Osteoblast (primary cell): ENCODE results near the gene CBR3. TPM values are rescaled to one million over a fixed set of nuclear protein-coding genes. Genes with fewer than 3 reads are reported as not detected.

Source experiments
- DNase-seq: peaks from one replicate; pipeline ENCODE4 v3.0.0; 2011; ENCODE audit warnings: low spot score, mixed read lengths; ENCODE audit not compliant: insufficient read length; ENCODE audit errors: missing footprints
- H2AFZ ChIP-seq: 2 replicates; pipeline ENCODE4 v1.6.0; 2011; ENCODE audit warnings: mild to moderate bottlenecking, low read length
- H3K27ac ChIP-seq: 2 replicates; pipeline ENCODE4 v1.5.1; 2011; ENCODE audit warnings: mild to moderate bottlenecking, low read depth, low read length, moderate library complexity
- H3K27me3 ChIP-seq: 2 replicates; pipeline ENCODE4 v1.6.0; 2012; ENCODE audit warnings: mild to moderate bottlenecking, control low read depth, inconsistent platforms, low read length, moderate library complexity; ENCODE audit not compliant: insufficient read depth
- H3K36me3 ChIP-seq: 2 replicates; pipeline ENCODE4 v1.5.1; 2011; ENCODE audit warnings: mild to moderate bottlenecking, low read length, control low read depth, moderate library complexity; ENCODE audit not compliant: insufficient read depth
- H3K4me1 ChIP-seq: 2 replicates; pipeline ENCODE4 v1.5.1; 2011; ENCODE audit warnings: mild to moderate bottlenecking, low read length, control low read depth, moderate library complexity; ENCODE audit not compliant: insufficient read depth
- H3K4me2 ChIP-seq: 2 replicates; pipeline ENCODE4 v1.6.0; 2011; ENCODE audit warnings: mild to moderate bottlenecking, low read length; ENCODE audit not compliant: insufficient read depth
- H3K4me3 ChIP-seq: fragments of 200-600 bp; sonication (generic); 3 replicates; pipeline ENCODE4 v1.5.1; 2012; ENCODE audit warnings: mild to moderate bottlenecking, low read length, inconsistent platforms; ENCODE audit not compliant: insufficient read depth
- H3K79me2 ChIP-seq: 2 replicates; pipeline ENCODE4 v1.6.0; 2012; ENCODE audit warnings: mild to moderate bottlenecking, low read length, control low read depth, inconsistent platforms; ENCODE audit not compliant: insufficient read depth
- H3K9me3 ChIP-seq: 2 replicates; pipeline ENCODE4 v1.5.1; 2011; ENCODE audit warnings: low read depth, low read length, control low read depth
- H4K20me1 ChIP-seq: 2 replicates; pipeline ENCODE4 v1.6.0; 2012; ENCODE audit warnings: mild to moderate bottlenecking, low read length, control low read depth; ENCODE audit not compliant: insufficient read depth
- total RNA-seq: library from RNA; depleted of rRNA; stranded (reverse); fragments of >200 nt; gene quantifications from 2 replicates; pipeline ENCODE4 v1.2.3, GENCODE V29; 2012
- TF ChIP-seq, protein P1 (sequence below): IDR thresholded peaks from 2 replicates; pipeline ENCODE4 v1.5.1; 2011; ENCODE audit warnings: mild to moderate bottlenecking, low read depth, low read length, moderate library complexity; ENCODE audit errors: extremely low read depth

Gene CBR3
- total RNA-seq, 1 donor: 17.4 TPM

DNA sequence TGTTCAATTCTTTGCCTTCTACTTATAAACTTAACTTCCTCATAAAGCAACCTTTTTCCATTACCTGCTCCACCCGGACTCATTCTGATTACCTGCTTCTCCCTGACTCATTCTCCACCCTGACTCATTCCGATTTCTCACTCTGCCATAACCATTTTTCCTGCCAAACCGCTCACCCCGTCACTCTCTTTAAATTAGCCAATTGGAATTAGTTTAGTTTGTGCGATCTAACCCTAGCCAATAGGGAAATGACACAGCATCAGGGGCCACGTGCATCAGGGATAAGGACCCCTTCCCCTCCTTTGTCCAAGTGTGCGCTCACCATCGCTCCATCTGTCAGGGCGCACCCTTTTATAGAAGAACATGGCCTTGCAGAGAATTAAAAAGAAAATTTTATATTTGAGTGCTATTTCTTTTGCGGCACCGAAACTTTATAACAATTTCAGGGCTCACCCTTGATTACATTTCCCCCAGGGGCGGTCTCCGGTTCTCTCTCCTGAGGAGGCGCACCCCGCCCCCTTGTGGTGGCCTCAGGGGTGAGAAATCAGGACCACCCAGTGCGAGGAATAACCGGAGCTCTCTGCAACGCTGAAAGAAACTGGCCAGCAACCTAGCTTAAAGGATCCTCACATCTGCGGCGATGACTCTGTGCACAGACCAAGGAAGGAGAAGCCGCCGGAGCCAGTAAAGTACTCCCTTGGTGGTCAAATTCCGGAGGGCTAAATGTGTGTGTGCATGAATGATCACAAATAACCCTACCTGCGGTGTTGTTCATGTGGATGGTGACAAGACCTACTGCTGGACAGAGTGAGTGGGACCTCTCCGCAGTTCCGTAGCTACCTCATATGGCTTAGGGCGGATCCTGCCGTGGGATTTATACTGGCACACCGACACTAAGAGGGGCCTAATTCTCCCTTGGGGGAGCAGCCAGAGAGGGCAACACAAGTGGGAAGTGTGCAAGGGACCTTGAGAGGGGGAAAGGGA is 30.3 kb upstream of the CBR3 start:
- H3K27ac ChIP-seq: no peak overlapping the region
- H3K27me3 ChIP-seq: peaks cover 39% of the 10 kb centered on the region

DNA sequence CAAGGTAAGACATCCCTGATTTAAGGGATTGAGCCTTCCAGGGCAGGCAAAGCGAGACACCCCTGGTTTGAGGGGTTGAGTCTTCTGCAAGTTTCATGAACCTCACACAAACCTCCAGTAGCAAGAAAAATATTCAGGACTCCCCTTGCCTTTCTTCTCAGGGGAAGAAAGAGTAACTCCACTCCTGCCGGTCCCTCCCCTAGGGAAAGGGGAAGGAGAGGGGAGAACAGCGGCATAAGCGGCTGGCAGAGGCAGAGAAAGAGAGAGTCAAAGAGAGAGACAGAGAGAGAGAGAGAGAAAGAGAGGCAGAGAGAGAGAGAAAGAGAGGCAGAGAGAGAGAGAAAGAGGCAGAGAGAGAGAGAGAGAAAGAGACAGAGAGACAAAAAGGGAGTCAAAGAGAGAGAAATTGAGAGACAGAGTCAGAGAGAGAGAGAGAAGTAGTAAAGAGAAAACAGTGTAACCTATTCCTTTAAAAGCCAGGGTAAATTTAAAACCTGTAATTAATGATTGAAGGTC is 29.5 kb upstream of the CBR3 start:
- peak overlapping the region; percentile 51 for H3K4me3 ChIP-seq

More for the DNA sequence above, 30.3 kb upstream of the CBR3 start:
- no peaks in the 10 kb centered on the region for H3K9me3 ChIP-seq
- peak overlapping the region; percentile 51 for H2AFZ ChIP-seq
- no peaks in the 10 kb centered on the region for H3K79me2 ChIP-seq
- peak overlapping the region; percentile 51 for H3K4me3 ChIP-seq
- peak overlapping the region; percentile 68 for H3K4me2 ChIP-seq
- peaks cover 6% of the 10 kb centered on the region for H3K4me1 ChIP-seq
- H4K20me1 ChIP-seq: no peaks in the 10 kb centered on the region
- H3K36me3 ChIP-seq: no peaks in the 10 kb centered on the region
- DNase-seq: no peak
- TF ChIP-seq, protein P1, sequence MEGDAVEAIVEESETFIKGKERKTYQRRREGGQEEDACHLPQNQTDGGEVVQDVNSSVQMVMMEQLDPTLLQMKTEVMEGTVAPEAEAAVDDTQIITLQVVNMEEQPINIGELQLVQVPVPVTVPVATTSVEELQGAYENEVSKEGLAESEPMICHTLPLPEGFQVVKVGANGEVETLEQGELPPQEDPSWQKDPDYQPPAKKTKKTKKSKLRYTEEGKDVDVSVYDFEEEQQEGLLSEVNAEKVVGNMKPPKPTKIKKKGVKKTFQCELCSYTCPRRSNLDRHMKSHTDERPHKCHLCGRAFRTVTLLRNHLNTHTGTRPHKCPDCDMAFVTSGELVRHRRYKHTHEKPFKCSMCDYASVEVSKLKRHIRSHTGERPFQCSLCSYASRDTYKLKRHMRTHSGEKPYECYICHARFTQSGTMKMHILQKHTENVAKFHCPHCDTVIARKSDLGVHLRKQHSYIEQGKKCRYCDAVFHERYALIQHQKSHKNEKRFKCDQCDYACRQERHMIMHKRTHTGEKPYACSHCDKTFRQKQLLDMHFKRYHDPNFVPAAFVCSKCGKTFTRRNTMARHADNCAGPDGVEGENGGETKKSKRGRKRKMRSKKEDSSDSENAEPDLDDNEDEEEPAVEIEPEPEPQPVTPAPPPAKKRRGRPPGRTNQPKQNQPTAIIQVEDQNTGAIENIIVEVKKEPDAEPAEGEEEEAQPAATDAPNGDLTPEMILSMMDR: peak; percentile 53

GRCh38 chr21:36109868-36110267 is 25.0 kb upstream of the CBR3 start:
- Histone ChIP-seq H2AFZ (no peak overlapping the region), H3K36me3 (no peaks in the 10 kb centered on the region), H4K20me1 (no peaks in the 10 kb centered on the region), H3K9me3 (no peaks in the 10 kb centered on the region), H3K79me2 (no peaks in the 10 kb centered on the region), H3K27ac (no peak overlapping the region), H3K4me2 (no peak overlapping the region), H3K4me1 (peaks cover 8% of the 10 kb centered on the region), H3K4me3 (no peak overlapping the region), H3K27me3 (peaks cover 22% of the 10 kb centered on the region)
- DNase-seq: no peak
- TF ChIP-seq, protein P1: no peak

More for the DNA sequence above, 29.5 kb upstream of the CBR3 start:
- Histone ChIP-seq H2AFZ (peak overlapping the region; percentile 51), H3K9me3 (no peaks in the 10 kb centered on the region), H4K20me1 (no peaks in the 10 kb centered on the region), H3K27me3 (peaks cover 39% of the 10 kb centered on the region), H3K27ac (no peak overlapping the region), H3K36me3 (no peaks in the 10 kb centered on the region), H3K4me2 (peak overlapping the region; percentile 68), H3K79me2 (no peaks in the 10 kb centered on the region), H3K4me1 (peaks cover 6% of the 10 kb centered on the region)
- TF ChIP-seq, protein P1: no peak
- DNase-seq: no peak

- H3K4me2 ChIP-seq: no peak overlapping the region
- H2AFZ ChIP-seq: no peak overlapping the region
- H3K9me3 ChIP-seq: no peaks in the 10 kb centered on the region
- H3K27me3 ChIP-seq: peaks cover 10% of the 10 kb centered on the region
- H3K36me3 ChIP-seq: no peaks in the 10 kb centered on the region
- H4K20me1 ChIP-seq: no peaks in the 10 kb centered on the region
- H3K27ac ChIP-seq: no peak overlapping the region
- H3K79me2 ChIP-seq: no peaks in the 10 kb centered on the region
- DNase-seq: no peak
- no peak overlapping the region for H3K4me3 ChIP-seq
- TF ChIP-seq, protein P1: no peak
- peaks cover 6% of the 10 kb centered on the region for H3K4me1 ChIP-seq
Measured at GRCh38 chr21:36111238-36111637, 23.6 kb upstream of the CBR3 start.
